ENCODE results near the gene SCYL3. TPM values are rescaled to one million over a fixed set of nuclear protein-coding genes. Genes with fewer than 3 reads are reported as not detected.

The SCYL3 gene
- total and polyA plus RNA-seq, 2 of the 13 experiments (the other 11 are each of a cell fraction or from before 2014, with no cell fraction given): 3.3 to 4.9 TPM

DNA sequence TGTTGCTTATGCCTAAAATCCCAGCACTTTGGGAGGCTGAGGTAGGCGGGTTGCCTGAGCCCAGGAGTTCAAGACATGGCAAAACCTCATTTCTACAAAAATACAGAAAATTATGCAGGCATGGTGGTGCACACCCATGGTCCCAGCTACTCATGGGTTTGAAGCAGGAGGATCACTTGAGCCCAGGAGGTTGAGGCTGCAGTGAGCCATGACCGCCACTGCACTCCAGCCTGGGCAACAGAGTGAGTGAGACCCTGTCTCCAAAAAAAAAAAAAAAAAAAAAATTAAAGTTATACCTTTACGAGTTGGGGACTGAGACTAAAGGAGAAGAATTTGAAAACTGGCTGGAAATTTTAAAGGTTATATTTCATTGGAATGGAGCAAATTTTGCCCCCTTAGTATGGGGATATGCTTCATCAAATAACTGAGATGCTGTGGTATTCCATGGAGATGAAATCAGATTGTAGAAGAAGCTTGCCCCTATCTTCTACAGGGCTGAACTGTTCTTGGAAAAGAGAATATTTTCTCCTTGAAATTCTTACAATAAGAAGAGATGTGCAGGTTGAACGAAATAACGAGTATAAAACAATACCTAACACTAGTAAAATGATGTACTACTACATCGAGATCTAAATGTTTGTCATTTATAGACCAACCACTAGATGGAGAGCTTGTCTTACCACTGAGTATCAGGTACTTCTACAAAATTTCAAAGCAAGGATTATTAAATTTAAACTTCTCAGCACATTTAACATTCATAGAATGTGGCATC, 34.9 kb upstream of the SCYL3 start:
- Histone ChIP-seq H3K27me3 (ENCODE audit: control insufficient read depth in 1 of 2, insufficient read depth in 2 of 2, low read length in 2 of 2) (no peaks in the 10 kb centered on the region), H3K4me2 (ENCODE audit: low read depth, low read length) (no peak overlapping the region), H3K79me2 (ENCODE audit: insufficient read depth, low read length) (no peaks in the 10 kb centered on the region), H3K4me3 (replicated peaks in 1 of 3; ENCODE audit: insufficient read depth in 1 of 3, low read depth in 2 of 3, low read length in 3 of 3) (no peak overlapping the region), H4K20me1 (ENCODE audit: insufficient read depth, low read length) (no peaks in the 10 kb centered on the region), H3K9me3 (ENCODE audit: low read length) (no peaks in the 10 kb centered on the region), H3K36me3 (replicated peaks in 1 of 2; ENCODE audit: control insufficient read depth in 1 of 2, insufficient read depth in 2 of 2, low read length in 2 of 2) (no peaks in the 10 kb centered on the region), H2AFZ (ENCODE audit: low read length) (no peak overlapping the region), H3K27ac (ENCODE audit: extremely low read length, insufficient read depth, low read length) (no peak overlapping the region), H3K9ac (ENCODE audit: insufficient read depth, low read depth, low read length) (no peak overlapping the region), H3K4me1 (ENCODE audit: insufficient read depth, low read length) (no peaks in the 10 kb centered on the region)
- TF ChIP-seq ATF1 (CRISPR knock-in tag; IDR thresholded peaks at IDR 0.05) (no peak), RAD21 (CRISPR knock-in tag; IDR thresholded peaks at IDR 0.05) (peak; percentile 60), ZNF326 (CRISPR knock-in tag; IDR thresholded peaks at IDR 0.05; ENCODE audit: borderline replicate concordance) (no peak), STAG1 (CRISPR knock-in tag; IDR thresholded peaks at IDR 0.05) (peak; percentile 84), TCF7 (IDR thresholded peaks at IDR 0.05; ENCODE audit: low read depth) (no peak), ZBTB38 (CRISPR knock-in tag; IDR thresholded peaks at IDR 0.05) (no peak), ZMYM4 (CRISPR knock-in tag; IDR thresholded peaks at IDR 0.05) (no peak), SMC3 (IDR thresholded peaks at IDR 0.05; ENCODE audit: low read length) (peak; percentile 40; the same call in 1 of the 2 replicates), CTCF (CRISPR knock-in tag; IDR thresholded peaks at IDR 0.05) (peak; percentile 68)
- CTCF ChIA-PET (ENCODE audit: low intra/inter-chr PET ratio, low total read pairs): interaction anchor here (0.7 to 1.9 kb wide), 4 partner anchors 146 to 1299 kb away, joined by 3 to 8 read pairs (median 4); partner anchors contain the start of gene KIFAP3
- BruUV-seq (replicated peaks): no TSS peak
- intact Hi-C loops (cut with micrococcal nuclease; ENCODE audit: unreplicated experiment) (loop anchor here (1.0 to 10.0 kb wide), 4 partner anchors 149 to 1001 kb away; no protein-coding TSS in a partner anchor), in situ Hi-C loops (cut with HindIII; ENCODE audit: extremely low pct_ligation_motif_present, low pct_unique_long_range_greater_than_20kb) (loop anchor here (25.0 kb wide), 1 partner anchor 1009 kb away; the partner anchor contains the start of gene MROH9)
- ATAC-seq (peak; percentile 67; the same call in 2 of the 3 replicates), FAIRE-seq (peak; percentile 63), DNase-seq (ENCODE audit: low spot score) (peak; percentile 33)
- POLR2A ChIA-PET: no interaction called here
- 22% methylated on average over 6 of the region's 6 CpGs for WGBS (ENCODE audit: low lambda C conversion rate)

Data from HepG2 (cell line).